Left renal cortex interstitium (tissue), 4 donors: ENCODE data around the gene COL26A1. TPM values are rescaled to one million over a fixed set of nuclear protein-coding genes. Genes with fewer than 3 reads are reported as not detected.
A peak's percentile ranks its signal among the peaks of the same experiment; 100 is the strongest.
"Not testable (repeated sequence)": the region's sequence is repeated elsewhere in the genome, so short reads cannot be mapped to it uniquely, and the experiment has no call there.

Experiments used
- DNase-seq, 4 donors: peaks; one replicate each; pipeline ENCODE4 v3.0.0-alpha.2; 2013; ENCODE audit warnings: low read depth in 4 of 4, low spot score in 2 of 4, missing footprints in 1 of 4
- polyA plus RNA-seq, 4 donors: library from polyadenylated mRNA; unstranded; fragments of 120-200 nt; gene quantifications; one replicate each; pipeline ENCODE4 v1.2.1, GENCODE V29; 2013; ENCODE audit not compliant: insufficient read length in 4 of 4

Gene COL26A1
- polyA plus RNA-seq: 10 to 100 TPM; 23.1 to 36.3 (median 29.9) TPM

DNA sequence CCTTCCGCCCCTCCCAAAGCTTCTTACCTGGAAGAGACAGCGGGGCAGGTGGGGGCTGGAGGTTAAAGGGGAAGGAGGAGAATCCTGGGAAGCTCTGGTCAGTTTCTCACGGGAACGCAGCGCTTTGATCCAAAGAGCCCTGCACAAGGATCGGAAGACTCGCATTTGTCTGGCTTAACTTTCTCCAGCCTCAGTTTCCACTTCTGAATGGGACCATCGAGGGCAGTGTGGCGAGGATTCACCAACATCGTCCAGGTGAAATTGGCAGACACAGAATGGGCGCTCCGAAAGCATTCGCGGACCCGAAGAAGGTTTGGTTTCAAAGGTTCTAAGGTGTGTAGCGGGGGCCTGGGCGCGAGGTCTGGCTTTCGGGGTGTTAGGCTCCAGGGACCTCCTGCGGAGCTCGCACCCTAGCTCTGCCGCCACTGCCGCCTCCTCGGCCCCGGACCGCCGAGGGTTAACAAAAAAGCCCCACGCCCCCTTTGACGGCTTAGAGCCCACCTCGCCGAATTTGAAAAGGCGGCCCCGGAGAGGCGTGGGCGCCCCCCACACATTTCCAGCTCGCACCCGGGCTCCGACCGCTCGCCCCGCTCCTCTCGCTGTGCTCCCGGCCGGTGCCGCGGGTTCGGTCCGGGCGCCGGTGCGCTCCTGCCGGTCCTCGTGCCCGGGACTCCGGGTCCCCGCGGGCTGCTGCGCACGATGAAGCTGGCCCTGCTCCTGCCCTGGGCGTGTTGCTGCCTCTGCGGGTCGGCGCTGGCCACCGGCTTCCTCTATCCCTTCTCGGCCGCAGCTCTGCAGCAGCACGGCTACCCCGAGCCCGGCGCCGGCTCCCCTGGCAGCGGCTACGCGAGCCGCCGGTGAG is at the start of gene COL26A1:
COL26A1 (plus strand) TSS at position 542 of the 862 bp plus-strand sequence; CDS start at position 700, 158 bp downstream.
- DNase-seq: no peak

- DNase-seq: peak in 1 of 4 donors; percentile 33
These were observed 47.3 kb upstream of the COL26A1 start for GRCh38 chr7:101315336-101315735.

- DNase-seq: no peak
These were observed 43.3 kb upstream of the COL26A1 start for GRCh38 chr7:101319401-101319800.

DNA sequence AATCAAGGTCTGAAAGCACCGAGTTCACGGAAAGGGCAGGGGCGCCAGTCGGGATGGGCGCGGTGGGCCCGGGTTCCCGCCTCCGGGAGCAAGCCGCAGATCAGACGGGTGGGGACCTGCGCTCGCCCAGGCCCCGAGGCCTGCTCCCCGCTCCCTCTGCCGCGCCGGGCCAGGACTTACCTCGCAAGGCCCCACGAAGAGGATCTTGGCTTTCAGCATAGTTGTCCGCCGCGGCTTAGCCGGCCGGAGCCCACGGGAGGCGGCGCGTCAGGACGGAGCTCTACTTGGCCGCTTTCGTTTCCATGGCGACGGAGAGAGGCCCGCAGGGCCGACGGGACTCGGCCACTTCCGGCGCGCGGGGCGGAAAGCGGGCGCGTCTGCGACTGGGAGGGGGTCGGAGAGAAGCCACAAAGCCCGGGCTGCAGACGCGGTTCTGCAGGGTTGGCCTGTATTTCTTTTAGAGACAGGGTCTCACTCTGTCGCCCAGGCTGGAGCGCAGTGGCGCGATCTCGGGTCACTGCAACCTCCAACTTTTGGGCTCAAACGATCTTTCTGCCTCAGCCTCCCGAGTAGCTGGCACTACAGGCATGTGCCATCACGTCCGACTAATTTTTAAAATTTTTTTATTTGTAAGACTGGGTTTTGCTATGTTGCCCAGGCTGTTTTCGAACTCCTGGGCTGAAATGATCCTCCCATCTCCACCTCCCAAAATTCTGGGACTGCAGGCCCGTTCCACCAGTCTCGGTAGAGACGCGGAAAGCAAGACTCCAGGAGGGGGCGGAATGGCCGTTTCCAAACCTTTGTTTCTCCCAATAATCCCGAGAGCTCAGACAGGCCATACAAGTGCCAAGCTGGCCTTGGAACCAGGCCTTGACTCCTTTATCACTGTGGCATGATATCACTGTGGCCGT is 40.9 kb upstream of the COL26A1 start, which contains the start of gene IFT22:
IFT22 (minus strand) TSS at position 322 of the 911 bp plus-strand sequence; CDS start at position 219, 103 bp downstream.
- peak; percentile 79 to 95 (median 88) for DNase-seq

DNA sequence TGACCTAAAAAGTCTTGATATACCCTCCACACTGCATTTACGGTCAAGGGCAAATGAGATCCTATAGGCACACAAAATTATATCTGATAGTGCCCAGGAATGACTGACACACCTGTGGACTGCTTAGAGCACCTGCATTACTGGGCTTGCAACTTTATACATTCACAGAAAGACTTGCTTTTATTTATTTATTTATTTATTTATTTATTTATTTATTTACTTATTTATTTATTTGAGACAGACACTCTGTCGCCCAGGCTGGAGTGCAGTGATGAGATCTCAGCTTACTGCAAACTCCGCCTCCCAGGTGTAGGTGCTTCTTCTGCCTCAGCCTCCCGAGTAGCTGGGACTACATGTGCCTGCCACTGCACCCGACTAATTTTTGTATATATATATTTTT is 34.5 kb upstream of the COL26A1 start:
- DNase-seq: no peak

- no peak for DNase-seq
These were observed 32.6 kb upstream of the COL26A1 start for GRCh38 chr7:101330011-101330484.

GRCh38 chr7:101332026-101332425 is 30.6 kb upstream of the COL26A1 start:
- no peak for DNase-seq

- DNase-seq: no peak
These were observed 28.8 kb upstream of the COL26A1 start for GRCh38 chr7:101333912-101334311.

GRCh38 chr7:101340379-101340778 is 22.3 kb upstream of the COL26A1 start:
- no peak for DNase-seq

DNA sequence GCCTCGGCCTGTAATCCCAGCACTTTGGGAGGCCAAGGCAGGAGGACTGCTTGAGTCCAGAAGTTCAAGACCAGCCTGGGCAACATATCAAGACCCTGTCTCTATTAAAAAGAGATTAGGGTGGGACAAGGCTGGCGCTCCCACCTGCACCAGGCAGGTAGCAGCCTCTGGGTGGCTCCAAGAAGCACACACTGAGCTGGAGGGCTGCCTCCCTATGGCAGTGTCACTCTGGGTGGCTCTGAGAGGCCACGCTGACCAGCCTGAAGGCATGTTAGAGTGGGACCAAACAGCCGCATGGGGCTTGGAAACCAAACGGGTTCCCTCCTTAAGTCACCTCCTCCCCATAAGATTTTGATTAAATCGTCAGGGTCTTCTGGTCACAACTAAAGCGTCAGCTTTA is 19.8 kb upstream of the COL26A1 start:
- DNase-seq: no peak

- DNase-seq: no peak
These were observed 15.2 kb upstream of the COL26A1 start for GRCh38 chr7:101347477-101347876.

DNA sequence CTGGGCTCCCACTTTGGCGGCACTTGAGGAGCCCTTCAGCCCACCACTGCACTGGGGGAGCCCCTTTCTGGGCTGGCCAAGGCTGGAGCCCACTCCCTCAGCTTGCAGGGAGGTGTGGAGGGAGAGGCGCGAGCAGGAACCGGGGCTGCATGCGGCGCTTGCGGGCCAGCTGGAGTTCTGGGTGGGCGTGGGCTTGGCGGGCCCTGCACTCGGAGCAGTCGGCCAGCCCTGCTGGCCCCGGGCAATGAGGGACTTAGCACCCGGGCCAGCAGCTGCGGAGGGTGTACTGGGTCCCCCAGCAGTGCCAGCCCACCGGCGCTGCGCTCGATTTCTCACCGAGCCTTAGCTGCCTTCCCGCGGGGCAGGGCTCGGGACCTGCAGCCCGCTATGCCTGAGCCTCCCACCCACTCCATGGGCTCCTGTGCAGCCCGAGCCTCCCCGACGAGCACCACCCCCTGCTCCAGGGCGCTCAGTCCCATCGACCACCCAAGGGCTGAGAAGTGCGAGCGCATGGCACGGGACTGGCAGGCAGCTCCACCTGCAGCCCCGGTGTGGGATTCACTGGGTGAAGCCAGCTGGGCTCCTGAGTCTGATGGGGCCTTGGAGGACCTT is 14.1 kb upstream of the COL26A1 start:
- DNase-seq: not testable (repeated sequence)

DNA sequence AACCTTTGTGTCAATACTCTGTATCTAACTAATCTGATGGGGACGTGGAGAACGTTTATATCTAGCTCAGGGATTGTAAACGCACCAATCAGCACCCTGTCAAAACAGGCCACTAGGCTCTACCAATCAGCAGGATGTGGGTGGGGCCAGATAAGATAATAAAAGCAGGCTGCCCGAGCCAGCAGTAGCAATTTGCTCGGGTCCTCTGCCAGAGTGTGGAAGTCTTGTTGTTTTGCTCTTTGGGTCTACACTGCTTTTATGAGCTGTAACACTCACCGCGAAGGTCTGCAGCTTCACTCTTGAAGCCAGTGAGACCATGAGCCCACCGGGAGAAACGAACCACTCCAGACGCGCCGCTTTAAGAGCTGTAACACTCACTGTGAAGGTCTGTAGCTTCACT is 13.4 kb upstream of the COL26A1 start:
- not testable (repeated sequence) for DNase-seq

DNA sequence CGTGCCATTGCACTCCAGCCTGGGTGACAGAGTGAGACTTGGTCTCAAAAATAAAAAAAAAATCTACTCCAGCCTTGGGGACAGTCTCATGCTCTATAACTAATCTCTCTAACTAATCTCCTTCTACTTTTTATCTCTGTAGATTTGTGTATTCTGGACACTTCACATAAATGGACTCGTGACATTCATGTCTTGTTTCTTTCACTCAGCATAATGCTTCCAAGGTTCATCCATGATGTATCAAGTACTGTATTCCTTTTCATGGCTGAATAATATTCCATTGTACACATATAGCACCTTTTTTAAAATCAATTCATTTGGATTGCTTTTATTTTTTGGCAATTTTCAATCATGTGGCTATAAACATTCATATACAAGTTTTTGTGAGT is 9.8 kb upstream of the COL26A1 start:
- DNase-seq: no peak

GRCh38 chr7:101357433-101357832 is 5.2 kb upstream of the COL26A1 start:
- DNase-seq: no peak

DNA sequence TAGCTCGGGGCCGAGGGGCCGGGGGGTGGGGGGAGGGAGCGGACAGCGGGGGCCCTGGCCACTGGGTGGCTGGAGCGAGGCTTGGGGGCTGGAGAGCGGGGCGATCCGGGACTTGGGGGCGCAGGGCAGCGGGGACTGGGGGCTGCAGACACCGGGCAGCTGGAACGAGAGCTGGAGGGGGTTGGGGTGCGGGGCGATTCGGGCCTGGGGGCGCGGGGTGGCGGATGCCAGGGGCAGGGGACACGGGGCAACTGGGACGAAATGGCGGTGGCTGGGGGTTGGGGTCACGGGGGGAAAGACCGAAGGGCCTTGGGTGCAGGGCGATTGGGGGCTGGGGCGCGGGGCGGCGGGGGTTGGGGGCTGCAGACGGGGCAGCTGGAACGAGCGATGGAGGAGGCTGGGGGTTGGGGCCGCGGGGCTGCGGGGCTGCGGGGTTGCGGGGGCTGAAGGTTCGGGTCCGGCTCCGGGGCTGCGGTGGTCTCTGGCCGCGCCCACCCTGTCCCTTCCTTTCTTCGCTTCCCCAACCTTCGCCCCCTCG is 590 bp downstream of the COL26A1 start:
- DNase-seq: no peak

DNA sequence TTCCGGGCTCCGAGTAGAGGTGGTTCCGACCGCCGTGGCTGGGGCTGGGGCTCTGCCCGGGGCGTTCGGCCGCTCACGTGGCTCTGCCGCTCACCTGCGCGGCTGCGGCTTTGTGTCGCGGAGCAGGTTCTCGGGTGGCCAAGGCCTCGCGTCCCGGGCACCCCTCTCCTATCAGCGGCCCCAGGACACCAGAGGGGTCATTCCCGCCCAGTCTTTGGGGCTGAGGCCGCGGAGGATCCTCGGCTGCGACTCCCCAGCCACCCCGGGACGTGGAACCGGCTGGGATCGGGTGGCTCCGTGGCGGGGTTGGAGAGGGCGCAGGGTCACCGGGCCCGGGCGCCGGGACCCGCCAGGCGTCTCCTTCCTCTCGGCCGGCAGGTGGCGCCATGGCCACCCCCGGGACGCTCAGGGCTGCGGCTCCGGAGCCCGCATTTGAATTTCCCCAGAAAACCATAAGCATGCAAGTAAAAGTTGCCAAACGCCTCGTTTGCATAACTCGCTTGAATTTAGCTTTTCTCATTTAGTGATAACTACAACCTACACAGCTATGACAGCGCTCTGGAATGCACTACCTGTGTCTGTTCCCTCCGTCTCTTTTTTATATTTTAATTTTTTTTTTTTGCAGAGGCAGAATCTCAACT is 1.2 kb downstream of the COL26A1 start:
- peak in 3 of 4 donors; percentile 62 to 76 (median 68) for DNase-seq

- no peak for DNase-seq
These were observed 3.3 kb downstream of the COL26A1 start for GRCh38 chr7:101365956-101366355.

DNA sequence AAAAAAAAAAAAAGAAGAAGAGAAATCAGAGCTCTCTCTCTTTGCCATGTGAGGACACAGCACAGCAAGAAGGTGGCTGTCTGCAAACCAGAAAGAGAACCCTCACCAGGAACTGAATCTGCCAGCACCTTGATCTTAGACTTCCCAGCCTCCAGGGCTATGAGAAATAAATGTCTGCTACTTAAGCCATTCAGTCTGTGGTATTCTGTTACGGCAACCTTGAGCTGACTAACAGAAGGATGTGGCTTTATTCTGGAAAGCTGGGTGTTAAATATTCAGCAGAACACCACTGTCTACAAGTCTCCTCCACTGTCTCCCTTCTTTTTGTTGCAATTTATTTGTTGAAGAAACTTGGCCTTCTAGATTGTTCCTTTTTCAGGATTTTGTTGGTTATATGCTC is 5.0 kb downstream of the COL26A1 start:
- no peak for DNase-seq
